ENCODE results near the gene SCNN1A. TPM values are rescaled to one million over a fixed set of nuclear protein-coding genes. Genes with fewer than 3 reads are reported as not detected.
A peak's percentile ranks its signal among the peaks of the same experiment; 100 is the strongest.

Gene SCNN1A
- total and polyA plus RNA-seq, 4 donors = 86.6 to 312 (median 125) TPM

DNA sequence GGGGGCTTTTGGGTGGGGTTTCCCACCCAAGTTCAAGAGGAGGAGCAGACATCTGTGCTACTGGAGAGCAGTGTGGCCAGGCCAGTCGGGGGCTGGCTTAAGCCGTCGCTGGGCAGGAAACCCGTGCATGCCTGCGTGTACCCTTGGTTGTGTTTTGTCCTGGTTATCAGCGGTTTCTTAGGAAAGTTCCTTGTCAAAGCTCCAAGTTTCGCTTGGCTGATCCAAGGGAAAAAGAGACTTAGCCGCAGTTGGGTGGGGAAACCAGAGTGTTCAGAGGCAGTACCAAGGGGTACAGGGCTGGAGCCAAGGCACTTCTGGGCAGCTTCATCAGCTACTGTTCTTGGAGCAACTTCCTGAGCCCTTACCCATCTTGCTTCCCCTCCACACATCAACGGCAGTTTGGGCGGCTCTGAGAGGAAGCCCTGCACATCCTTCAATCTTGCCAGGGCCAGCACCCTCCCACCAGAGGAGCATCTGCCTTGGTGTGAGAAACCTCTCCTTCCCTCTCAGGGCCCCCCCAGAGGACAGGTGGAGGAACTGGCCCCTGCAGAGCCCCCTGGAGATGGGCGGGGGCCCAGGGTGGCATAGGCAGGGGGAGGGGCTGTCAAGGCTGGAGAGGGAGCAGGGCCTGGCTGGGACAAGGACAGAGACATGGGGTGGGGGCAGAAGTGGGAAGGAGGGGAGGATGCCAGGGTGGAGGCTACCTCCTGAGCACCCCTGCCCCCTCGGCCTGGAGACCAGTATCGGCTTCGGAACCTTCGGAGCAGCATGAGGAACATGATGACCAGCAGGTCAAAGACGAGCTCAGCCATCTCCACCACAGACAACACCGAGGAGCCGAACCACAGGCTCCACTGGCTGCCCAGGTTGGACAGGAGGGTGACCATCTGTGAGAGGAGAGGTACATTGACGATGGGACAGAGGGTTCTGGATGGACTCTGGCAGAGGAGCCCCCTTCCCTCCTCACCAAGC is 27.7 kb downstream of the SCNN1A start:
- H3K4me1 ChIP-seq (ENCODE audit: control insufficient read depth in 5 of 5, insufficient read depth in 5 of 5, low read length in 5 of 5) = peaks cover under 1 to 18% (median 8%) of the 10 kb centered on the region in 5 donors

DNA sequence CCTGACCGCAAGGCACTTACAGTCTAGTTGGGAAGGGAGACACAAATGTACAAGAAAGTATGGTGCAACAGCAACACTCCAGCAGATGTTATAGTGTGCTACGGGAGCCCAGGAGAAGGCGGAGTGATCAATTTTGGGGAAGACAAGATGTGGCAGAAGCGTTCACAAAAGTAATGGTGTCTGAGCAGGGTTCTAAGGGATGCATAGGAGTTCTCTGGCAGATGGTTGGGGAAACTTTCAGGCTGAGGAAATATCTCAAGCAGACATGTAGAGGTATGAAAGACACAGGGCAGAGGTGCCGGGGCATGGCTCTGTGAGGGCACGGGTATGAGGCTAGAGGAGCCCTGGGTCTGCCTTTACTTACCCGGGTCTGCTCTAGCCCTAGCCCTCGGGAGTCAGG is 28.4 kb downstream of the SCNN1A start:
- 76 to 77% methylated on average over 8 of the region's 8 CpGs for WGBS, 2 donors
- H3K9ac ChIP-seq (ENCODE audit: insufficient read depth in 1 of 2, low read length in 2 of 2) = peak overlapping the region in 1 of 2 donors; percentile 70
- peak overlapping the region in 1 of 2 donors; percentile 81 for H3K27ac ChIP-seq (ENCODE audit: low read depth in 1 of 2, low read length in 1 of 2)
- TF ChIP-seq, protein P1, sequence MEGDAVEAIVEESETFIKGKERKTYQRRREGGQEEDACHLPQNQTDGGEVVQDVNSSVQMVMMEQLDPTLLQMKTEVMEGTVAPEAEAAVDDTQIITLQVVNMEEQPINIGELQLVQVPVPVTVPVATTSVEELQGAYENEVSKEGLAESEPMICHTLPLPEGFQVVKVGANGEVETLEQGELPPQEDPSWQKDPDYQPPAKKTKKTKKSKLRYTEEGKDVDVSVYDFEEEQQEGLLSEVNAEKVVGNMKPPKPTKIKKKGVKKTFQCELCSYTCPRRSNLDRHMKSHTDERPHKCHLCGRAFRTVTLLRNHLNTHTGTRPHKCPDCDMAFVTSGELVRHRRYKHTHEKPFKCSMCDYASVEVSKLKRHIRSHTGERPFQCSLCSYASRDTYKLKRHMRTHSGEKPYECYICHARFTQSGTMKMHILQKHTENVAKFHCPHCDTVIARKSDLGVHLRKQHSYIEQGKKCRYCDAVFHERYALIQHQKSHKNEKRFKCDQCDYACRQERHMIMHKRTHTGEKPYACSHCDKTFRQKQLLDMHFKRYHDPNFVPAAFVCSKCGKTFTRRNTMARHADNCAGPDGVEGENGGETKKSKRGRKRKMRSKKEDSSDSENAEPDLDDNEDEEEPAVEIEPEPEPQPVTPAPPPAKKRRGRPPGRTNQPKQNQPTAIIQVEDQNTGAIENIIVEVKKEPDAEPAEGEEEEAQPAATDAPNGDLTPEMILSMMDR (IDR thresholded peaks at IDR 0.05; ENCODE audit: control extremely low read depth, extremely low read depth) = no peak
- no peak for ATAC-seq (ENCODE audit: insufficient read depth, low FRiP score)
- H3K4me3 ChIP-seq = no peak overlapping the region
- no peaks in the 10 kb centered on the region for H3K27me3 ChIP-seq (ENCODE audit: control insufficient read depth in 3 of 3, insufficient read depth in 3 of 3, low read length in 2 of 3)
- no peaks in the 10 kb centered on the region for H3K36me3 ChIP-seq (ENCODE audit: control insufficient read depth in 4 of 4, insufficient read depth in 4 of 4, low read length in 4 of 4)
- H3K9me3 ChIP-seq (ENCODE audit: control insufficient read depth in 4 of 4, insufficient read depth in 3 of 4, low read length in 3 of 4) = no peaks in the 10 kb centered on the region
- peaks cover 4 to 23% (median 12%) of the 10 kb centered on the region in 5 donors for H3K4me1 ChIP-seq (ENCODE audit: control insufficient read depth in 5 of 5, insufficient read depth in 5 of 5, low read length in 5 of 5)
- no peak for DNase-seq

More for the DNA sequence above, 27.7 kb downstream of the SCNN1A start:
- Histone ChIP-seq H3K4me3 (no peak overlapping the region), H3K9ac (ENCODE audit: insufficient read depth in 1 of 2, low read length in 2 of 2) (peak overlapping the region in 1 of 2 donors; percentile 70), H3K36me3 (ENCODE audit: control insufficient read depth in 4 of 4, insufficient read depth in 4 of 4, low read length in 4 of 4) (no peaks in the 10 kb centered on the region), H3K27ac (ENCODE audit: low read depth in 1 of 2, low read length in 1 of 2) (peak overlapping the region in 1 of 2 donors; percentile 81), H3K9me3 (ENCODE audit: control insufficient read depth in 4 of 4, insufficient read depth in 3 of 4, low read length in 3 of 4) (no peaks in the 10 kb centered on the region), H3K27me3 (ENCODE audit: control insufficient read depth in 3 of 3, insufficient read depth in 3 of 3, low read length in 2 of 3) (no peaks in the 10 kb centered on the region)
- TF ChIP-seq, protein P1 (IDR thresholded peaks at IDR 0.05; ENCODE audit: control extremely low read depth, extremely low read depth) = no peak
- ATAC-seq (ENCODE audit: insufficient read depth, low FRiP score) = peak; percentile 37
- 29 to 44% methylated on average over 19 of the region's 19 CpGs for WGBS, 2 donors
- peak; percentile 83 to 97 (median 95) for DNase-seq

- Histone ChIP-seq H3K9me3 (ENCODE audit: control insufficient read depth in 4 of 4, insufficient read depth in 3 of 4, low read length in 3 of 4) (no peaks in the 10 kb centered on the region), H3K27me3 (ENCODE audit: control insufficient read depth in 3 of 3, insufficient read depth in 3 of 3, low read length in 2 of 3) (no peaks in the 10 kb centered on the region), H3K36me3 (ENCODE audit: control insufficient read depth in 4 of 4, insufficient read depth in 4 of 4, low read length in 4 of 4) (no peaks in the 10 kb centered on the region), H3K27ac (ENCODE audit: low read depth in 1 of 2, low read length in 1 of 2) (peak overlapping the region in 1 of 2 donors; percentile 81), H3K4me1 (ENCODE audit: control insufficient read depth in 5 of 5, insufficient read depth in 5 of 5, low read length in 5 of 5) (peaks cover 4 to 24% (median 12%) of the 10 kb centered on the region in 5 donors), H3K9ac (ENCODE audit: insufficient read depth in 1 of 2, low read length in 2 of 2) (no peak overlapping the region), H3K4me3 (no peak overlapping the region)
- TF ChIP-seq, protein P1 (IDR thresholded peaks at IDR 0.05; ENCODE audit: control extremely low read depth, extremely low read depth) = no peak
- 86 to 87% methylated on average over 5 of the region's 5 CpGs for WGBS, 2 donors
- ATAC-seq (ENCODE audit: insufficient read depth, low FRiP score) (no peak), DNase-seq (no peak)
Measured at GRCh38 chr12:6346235-6346832, 29.0 kb downstream of the SCNN1A start.

All from lung (tissue), 12 donors.